Measurements from ENCODE around the gene VAPA. TPM values are rescaled to one million over a fixed set of nuclear protein-coding genes. Genes with fewer than 3 reads are reported as not detected.

The VAPA gene, protein sequence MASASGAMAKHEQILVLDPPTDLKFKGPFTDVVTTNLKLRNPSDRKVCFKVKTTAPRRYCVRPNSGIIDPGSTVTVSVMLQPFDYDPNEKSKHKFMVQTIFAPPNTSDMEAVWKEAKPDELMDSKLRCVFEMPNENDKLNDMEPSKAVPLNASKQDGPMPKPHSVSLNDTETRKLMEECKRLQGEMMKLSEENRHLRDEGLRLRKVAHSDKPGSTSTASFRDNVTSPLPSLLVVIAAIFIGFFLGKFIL
- total RNA-seq (2021; fragmentation: NEBNext Ultra II Directional; extraction: Animal tissue kit (Norgen Biotek cat#: 25700)): 100 to 1,000 TPM; 184 to 237 (median 206) TPM
- long read RNA-seq, full-length matches to known transcripts: 290 of 326 reads
- long read RNA-seq, partial matches to known transcripts: 21 of 326 reads
- long read RNA-seq, other reads (novel, unspliced or antisense): 15 of 326 reads

DNA sequence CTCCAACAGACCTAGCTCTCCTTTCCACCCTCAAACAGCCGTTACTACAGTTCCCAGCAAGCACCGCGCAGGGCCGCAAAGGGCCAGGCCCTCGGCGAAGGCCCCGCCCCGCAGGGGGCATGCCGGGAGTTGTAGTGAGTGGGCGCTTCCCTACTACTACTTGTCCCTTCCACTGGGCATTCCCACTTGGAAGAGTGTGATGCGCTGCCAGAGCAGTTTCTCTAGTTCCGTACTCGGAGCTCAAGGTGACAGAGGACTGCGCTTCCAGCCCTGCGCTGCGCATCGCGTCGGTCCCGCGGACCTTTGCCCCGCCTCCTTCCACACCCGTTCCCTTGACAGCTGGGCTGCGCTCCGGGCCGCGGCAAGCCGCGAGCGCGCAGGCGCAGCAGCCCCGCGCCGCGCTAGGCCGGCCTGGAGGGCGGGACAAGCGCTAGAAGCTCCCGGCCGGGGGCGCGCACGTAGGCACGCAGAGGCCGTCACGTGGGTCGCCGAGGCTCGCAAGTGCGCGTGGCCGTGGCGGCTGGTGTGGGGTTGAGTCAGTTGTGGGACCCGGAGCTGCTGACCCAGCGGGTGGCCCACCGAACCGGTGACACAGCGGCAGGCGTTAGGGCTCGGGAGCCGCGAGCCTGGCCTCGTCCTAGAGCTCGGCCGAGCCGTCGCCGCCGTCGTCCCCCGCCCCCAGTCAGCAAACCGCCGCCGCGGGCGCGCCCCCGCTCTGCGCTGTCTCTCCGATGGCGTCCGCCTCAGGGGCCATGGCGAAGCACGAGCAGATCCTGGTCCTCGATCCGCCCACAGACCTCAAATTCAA lies at the start of gene VAPA:
VAPA (plus strand) TSS at position 491 of the 808 bp plus-strand sequence; CDS start at position 732, 241 bp downstream.
- peak; percentile 88 for DNase-seq
- TF ChIP-seq, protein P1, sequence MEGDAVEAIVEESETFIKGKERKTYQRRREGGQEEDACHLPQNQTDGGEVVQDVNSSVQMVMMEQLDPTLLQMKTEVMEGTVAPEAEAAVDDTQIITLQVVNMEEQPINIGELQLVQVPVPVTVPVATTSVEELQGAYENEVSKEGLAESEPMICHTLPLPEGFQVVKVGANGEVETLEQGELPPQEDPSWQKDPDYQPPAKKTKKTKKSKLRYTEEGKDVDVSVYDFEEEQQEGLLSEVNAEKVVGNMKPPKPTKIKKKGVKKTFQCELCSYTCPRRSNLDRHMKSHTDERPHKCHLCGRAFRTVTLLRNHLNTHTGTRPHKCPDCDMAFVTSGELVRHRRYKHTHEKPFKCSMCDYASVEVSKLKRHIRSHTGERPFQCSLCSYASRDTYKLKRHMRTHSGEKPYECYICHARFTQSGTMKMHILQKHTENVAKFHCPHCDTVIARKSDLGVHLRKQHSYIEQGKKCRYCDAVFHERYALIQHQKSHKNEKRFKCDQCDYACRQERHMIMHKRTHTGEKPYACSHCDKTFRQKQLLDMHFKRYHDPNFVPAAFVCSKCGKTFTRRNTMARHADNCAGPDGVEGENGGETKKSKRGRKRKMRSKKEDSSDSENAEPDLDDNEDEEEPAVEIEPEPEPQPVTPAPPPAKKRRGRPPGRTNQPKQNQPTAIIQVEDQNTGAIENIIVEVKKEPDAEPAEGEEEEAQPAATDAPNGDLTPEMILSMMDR (IDR thresholded peaks at IDR 0.05): no peak; the same call in 1 of the 2 replicates
- peaks cover 15% of the 10 kb centered on the region for H3K36me3 Mint-ChIP-seq (ENCODE audit: low read depth)
- peaks cover 4% of the 10 kb centered on the region for H3K27me3 Mint-ChIP-seq (ENCODE audit: insufficient read depth)
- peak within 1 kb of the TSS; percentile 91 for H3K27ac Mint-ChIP-seq
- peak within 1 kb of the TSS; percentile 97 for H3K4me3 Mint-ChIP-seq
- peaks cover 28% of the 10 kb centered on the region for H3K4me1 Mint-ChIP-seq (ENCODE audit: low read depth)
- H3K9me3 Mint-ChIP-seq: peaks cover 8% of the 10 kb centered on the region; the same call in 1 of the 2 replicates

DNA sequence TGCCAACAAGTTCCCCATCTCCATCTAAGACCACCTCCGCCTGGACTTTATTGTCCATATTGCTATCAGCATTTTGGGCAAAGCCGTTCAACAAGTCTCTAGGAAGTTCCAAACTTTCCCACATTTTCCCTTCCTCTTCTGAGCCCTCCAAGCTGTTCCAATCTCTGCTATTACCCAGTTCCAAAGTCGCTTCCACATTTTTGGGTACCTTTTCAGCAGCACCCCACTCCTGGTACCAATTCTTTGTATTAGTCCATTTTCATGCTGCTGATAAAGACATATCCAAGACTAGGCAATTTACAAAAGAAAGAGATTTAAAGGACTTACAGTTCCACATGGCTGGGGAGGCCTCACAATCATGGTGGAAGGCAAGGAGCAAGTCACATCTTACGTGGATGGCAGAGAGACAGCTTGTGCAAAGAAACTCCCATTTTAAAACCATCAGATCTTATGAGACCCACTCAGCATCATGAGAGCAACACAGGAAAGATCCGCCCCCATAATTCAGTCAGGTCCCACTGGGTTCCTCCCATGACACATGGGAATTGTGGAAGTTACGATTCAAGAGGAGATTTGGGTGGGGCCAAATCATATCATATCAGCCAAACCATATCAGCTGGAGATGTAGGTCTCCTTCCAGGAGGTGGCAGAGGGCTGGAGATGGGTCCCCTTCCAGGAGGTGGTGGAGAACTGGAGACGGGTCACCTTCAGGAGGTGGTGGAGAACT lies 47.9 kb upstream of the VAPA start:
- TF ChIP-seq, protein P1 (IDR thresholded peaks at IDR 0.05): no peak
- H3K9me3 Mint-ChIP-seq: peaks cover 23% of the 10 kb centered on the region
- DNase-seq: no peak
- H3K27me3 Mint-ChIP-seq (ENCODE audit: insufficient read depth): no peaks in the 10 kb centered on the region
- peaks cover 37% of the 10 kb centered on the region for H3K36me3 Mint-ChIP-seq (ENCODE audit: low read depth)
- H3K4me3 Mint-ChIP-seq: no peak overlapping the region
- peaks cover 29% of the 10 kb centered on the region for H3K4me1 Mint-ChIP-seq (ENCODE audit: low read depth)
- H3K27ac Mint-ChIP-seq: no peak overlapping the region

DNA sequence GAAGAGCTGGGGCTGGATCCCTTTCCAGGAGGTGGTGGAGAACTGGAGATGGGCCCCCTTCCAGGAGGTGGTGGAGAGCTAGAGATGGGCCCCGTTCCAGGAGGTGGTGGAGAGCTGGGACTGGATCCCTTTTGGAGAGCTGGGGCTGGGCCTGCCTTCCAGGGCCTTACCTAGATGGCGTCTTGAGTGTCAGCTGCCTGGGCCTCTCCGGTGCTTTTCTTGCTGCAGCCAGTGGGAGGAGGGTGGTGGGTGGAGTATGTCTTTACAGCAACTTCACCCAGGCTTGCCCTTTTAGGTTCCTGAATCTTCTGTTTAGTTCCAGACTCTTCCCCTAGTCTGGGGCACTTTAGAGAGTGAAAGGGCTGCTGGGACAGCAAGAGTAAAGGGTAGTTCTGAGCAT lies 47.2 kb upstream of the VAPA start:
- H3K9me3 Mint-ChIP-seq: peaks cover 23% of the 10 kb centered on the region
- peaks cover 36% of the 10 kb centered on the region for H3K4me1 Mint-ChIP-seq (ENCODE audit: low read depth)
- TF ChIP-seq, protein P1 (IDR thresholded peaks at IDR 0.05): no peak
- no peaks in the 10 kb centered on the region for H3K27me3 Mint-ChIP-seq (ENCODE audit: insufficient read depth)
- no peak for DNase-seq
- no peak overlapping the region for H3K4me3 Mint-ChIP-seq
- peaks cover 33% of the 10 kb centered on the region for H3K36me3 Mint-ChIP-seq (ENCODE audit: low read depth)
- no peak overlapping the region for H3K27ac Mint-ChIP-seq

DNA sequence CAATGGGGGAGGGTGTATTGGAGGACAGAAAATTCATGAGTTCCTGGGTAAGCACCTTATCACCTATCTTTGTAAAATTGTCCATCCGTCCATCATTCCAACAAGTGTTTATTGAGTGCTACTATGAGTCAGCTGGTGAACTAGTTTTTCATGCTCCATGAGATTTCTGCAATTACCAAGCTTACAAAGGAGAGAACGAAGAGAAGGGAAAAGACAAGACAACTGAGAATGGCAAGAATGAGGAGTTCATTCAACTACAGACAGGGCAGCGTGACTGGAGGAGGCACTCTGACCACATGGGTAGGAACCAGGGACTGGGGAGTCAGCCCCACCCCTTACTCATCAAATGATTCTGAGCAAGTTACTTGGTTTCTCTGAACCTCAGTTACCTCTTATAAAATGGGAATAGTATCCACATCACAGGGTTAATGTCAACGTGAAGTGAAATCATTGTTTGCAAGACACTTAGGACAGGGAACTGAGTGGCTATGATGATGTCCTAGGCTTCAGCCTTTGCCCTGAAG lies 46.7 kb upstream of the VAPA start:
- TF ChIP-seq, protein P1 (IDR thresholded peaks at IDR 0.05): no peak
- peaks cover 33% of the 10 kb centered on the region for H3K36me3 Mint-ChIP-seq (ENCODE audit: low read depth)
- H3K9me3 Mint-ChIP-seq: peaks cover 23% of the 10 kb centered on the region
- H3K27me3 Mint-ChIP-seq (ENCODE audit: insufficient read depth): no peaks in the 10 kb centered on the region
- DNase-seq: no peak
- H3K4me1 Mint-ChIP-seq (ENCODE audit: low read depth): peaks cover 36% of the 10 kb centered on the region
- H3K27ac Mint-ChIP-seq: no peak overlapping the region
- no peak overlapping the region for H3K4me3 Mint-ChIP-seq

All from HFFc6 (cell line).